Thyroid gland (tissue), 4 donors: Measurements from ENCODE around the gene DOCK9. TPM values are rescaled to one million over a fixed set of nuclear protein-coding genes. Genes with fewer than 3 reads are reported as not detected.

ENCODE experiments used
- DNase-seq, 2 donors: peaks; one replicate each; pipeline ENCODE4 v3.0.0-alpha.2; 2019
- H3K27ac ChIP-seq, 3 donors: fragments of 200-600 bp; sonication (generic); 1 replicate in 2 of 3; 2 replicates in 1 of 3; pipeline ENCODE4 v1.5.1; 2016 to 2019; ENCODE audit warnings: mild to moderate bottlenecking in 1 of 3, moderate library complexity in 1 of 3
- H3K27me3 ChIP-seq: fragments of 200-600 bp; sonication (generic); one replicate; pipeline ENCODE4 v1.5.1; 2019
- H3K36me3 ChIP-seq, 2 donors: fragments of 200-600 bp; sonication (generic); one replicate each; pipeline ENCODE4 v1.5.1; 2016 to 2019
- H3K4me1 ChIP-seq, 2 donors: fragments of 200-600 bp; sonication (generic); one replicate each; pipeline ENCODE4 v1.5.1; 2017 to 2019
- H3K4me3 ChIP-seq, 3 donors: fragments of 200-600 bp; sonication (generic); replicated peaks in 1 of 3; 1 replicate in 2 of 3; 2 replicates in 1 of 3; pipeline ENCODE4 v1.5.1; 2016; ENCODE audit warnings: mild to moderate bottlenecking in 1 of 3
- H3K9me3 ChIP-seq: fragments of 200-600 bp; sonication (generic); one replicate; pipeline ENCODE4 v1.5.1; 2017
- POLR2A ChIP-seq, 2 donors: fragments of 450-650 bp; IDR thresholded peaks; one replicate each; pipeline ENCODE4 v1.6.1; 2017; ENCODE audit warnings: antibody characterized with exemption in 2 of 2, mild to moderate bottlenecking in 2 of 2, moderate library complexity in 1 of 2
- WGBS, 2 donors: methylation state at CpG; one replicate each; pipeline ENCODE4 v1.1.5; 2017; 5-methylcytosine and 5-hydroxymethylcytosine counted together
- intact Hi-C: fragments of 100-400 bp; cut with DNase I; formaldehyde crosslinking; loops from one replicate; pipeline ENCODE4 v1.15.1; 2023
- total RNA-seq, 4 donors: library from RNA; depleted of rRNA; stranded (reverse); fragments of >200 nt; gene quantifications; one replicate each; pipeline ENCODE4 v1.2.3, GENCODE V29; 2016
- TF ChIP-seq, protein P1 (sequence below), 6 experiments: fragments of 200-600 bp in 3 of 6; fragments of 450-650 bp in 3 of 6; sonication (generic) in 3 of 6; IDR thresholded peaks; one replicate each; pipeline ENCODE4 v1.5.1; 2016 to 2019; ENCODE audit warnings: antibody characterized with exemption in 6 of 6, mild to moderate bottlenecking in 2 of 6, inconsistent platforms in 1 of 6, moderate library complexity in 1 of 6

DOCK9 gene
- total RNA-seq, 4 donors from 2014 or later: 126 to 240 (median 160) TPM

DNA sequence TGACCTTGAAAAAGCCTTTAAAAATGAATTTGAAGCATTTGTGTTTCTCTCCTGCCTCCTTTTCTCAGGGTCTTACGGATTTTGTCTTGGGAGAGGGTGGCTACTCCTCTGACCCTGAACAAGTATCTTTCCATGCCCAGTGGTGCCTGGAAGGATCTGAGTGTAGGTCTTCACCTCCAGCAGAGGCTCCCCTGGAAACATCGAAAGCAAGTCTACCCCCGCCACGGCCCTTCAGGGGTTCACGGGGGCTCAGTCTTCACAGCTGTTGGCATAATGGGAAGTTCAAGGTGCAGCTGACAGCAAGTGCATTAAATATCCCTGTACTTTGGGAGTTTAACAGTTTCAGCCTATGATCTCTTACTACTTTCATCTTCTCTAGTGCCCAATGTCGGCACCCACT, 182.6 kb downstream of the DOCK9 start:
- TF ChIP-seq, protein P1, sequence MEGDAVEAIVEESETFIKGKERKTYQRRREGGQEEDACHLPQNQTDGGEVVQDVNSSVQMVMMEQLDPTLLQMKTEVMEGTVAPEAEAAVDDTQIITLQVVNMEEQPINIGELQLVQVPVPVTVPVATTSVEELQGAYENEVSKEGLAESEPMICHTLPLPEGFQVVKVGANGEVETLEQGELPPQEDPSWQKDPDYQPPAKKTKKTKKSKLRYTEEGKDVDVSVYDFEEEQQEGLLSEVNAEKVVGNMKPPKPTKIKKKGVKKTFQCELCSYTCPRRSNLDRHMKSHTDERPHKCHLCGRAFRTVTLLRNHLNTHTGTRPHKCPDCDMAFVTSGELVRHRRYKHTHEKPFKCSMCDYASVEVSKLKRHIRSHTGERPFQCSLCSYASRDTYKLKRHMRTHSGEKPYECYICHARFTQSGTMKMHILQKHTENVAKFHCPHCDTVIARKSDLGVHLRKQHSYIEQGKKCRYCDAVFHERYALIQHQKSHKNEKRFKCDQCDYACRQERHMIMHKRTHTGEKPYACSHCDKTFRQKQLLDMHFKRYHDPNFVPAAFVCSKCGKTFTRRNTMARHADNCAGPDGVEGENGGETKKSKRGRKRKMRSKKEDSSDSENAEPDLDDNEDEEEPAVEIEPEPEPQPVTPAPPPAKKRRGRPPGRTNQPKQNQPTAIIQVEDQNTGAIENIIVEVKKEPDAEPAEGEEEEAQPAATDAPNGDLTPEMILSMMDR (IDR thresholded peaks at IDR 0.05): no peak
- no peak for TF ChIP-seq POLR2A (IDR thresholded peaks at IDR 0.05)
- H3K4me1 ChIP-seq: peaks cover 7 to 11% of the 10 kb centered on the region in 2 donors
- H3K9me3 ChIP-seq: no peaks in the 10 kb centered on the region
- no peak overlapping the region for H3K4me3 ChIP-seq
- no peaks in the 10 kb centered on the region for H3K27me3 ChIP-seq
- intact Hi-C loops: no loop called here
- no peak overlapping the region for H3K27ac ChIP-seq
- no peak for DNase-seq
- WGBS, 2 donors: 96 to 99% methylated on average over 6 of the region's 6 CpGs
- peaks cover 24 to 27% of the 10 kb centered on the region in 2 donors for H3K36me3 ChIP-seq

GRCh38 chr13:98794498-98794897, 183.4 kb downstream of the DOCK9 start:
- Histone ChIP-seq H3K9me3 (no peaks in the 10 kb centered on the region), H3K4me1 (peaks cover 7 to 11% of the 10 kb centered on the region in 2 donors), H3K36me3 (peaks cover 18 to 27% of the 10 kb centered on the region in 2 donors), H3K4me3 (no peak overlapping the region), H3K27me3 (no peaks in the 10 kb centered on the region), H3K27ac (no peak overlapping the region)
- DNase-seq: no peak
- intact Hi-C loops: no loop called here
- 96 to 98% methylated on average over 12 of the region's 12 CpGs for WGBS, 2 donors
- no peak for TF ChIP-seq POLR2A (IDR thresholded peaks at IDR 0.05)
- TF ChIP-seq, protein P1 (IDR thresholded peaks at IDR 0.05): no peak

DNA sequence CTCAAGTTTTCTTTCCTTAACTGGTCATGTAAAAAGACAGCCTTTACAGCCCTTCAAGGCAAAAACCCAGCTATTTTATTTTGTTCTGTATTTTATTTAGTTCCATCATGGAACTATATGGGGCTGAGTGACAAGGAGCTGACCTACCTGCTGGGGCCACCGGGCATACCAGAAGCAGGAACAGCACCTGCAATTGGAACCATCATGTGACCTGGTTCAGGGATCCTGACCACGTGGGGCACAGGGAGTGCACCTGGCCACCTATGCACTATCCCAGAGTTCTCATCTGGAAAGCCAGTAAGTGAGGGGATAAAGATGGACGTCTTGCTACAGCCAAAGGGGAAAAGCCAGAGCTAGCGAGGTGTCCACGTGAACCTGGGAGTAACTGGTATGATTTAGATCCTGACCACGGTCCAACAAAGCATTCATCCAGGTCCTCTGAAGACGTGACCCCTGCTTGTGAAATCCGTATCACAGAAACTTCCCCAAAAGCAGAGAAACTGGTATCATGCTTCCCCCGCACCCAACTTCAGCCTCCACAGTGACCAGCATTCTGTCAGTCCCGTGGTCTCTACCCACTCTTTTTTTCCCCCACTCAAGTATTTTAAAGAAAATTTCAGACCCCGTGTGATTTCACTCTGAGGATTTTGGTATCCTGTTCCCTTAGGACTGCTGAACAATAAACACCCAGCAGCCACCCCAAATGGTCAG, 184.9 kb downstream of the DOCK9 start:
- 94 to 95% methylated on average over 11 of the region's 11 CpGs for WGBS, 2 donors

DNA sequence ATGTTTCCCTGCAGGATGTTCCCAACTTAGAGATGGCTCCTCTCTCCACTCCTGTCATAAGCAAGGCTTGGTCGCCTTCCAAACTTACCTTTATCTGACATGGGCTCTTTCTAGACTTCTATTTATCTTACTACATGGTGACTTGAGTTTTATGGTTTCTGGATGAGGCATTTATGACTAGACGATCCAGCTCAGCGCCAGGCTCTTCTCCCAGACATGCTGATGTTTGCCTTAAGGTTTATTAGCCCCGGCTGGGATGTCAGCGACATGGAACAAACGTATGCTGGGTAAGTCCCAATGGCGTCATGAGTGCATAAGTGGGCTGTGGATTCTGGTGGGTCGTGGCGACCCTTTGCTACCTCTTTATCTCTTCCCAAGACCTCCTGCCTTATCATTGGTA, 185.5 kb downstream of the DOCK9 start:
- Histone ChIP-seq H3K4me1 (peaks cover 0 to 4% of the 10 kb centered on the region in 2 donors), H3K36me3 (peaks cover 18 to 20% of the 10 kb centered on the region in 2 donors)
- 91 to 96% methylated on average over 9 of the region's 9 CpGs for WGBS, 2 donors

More for the DNA sequence above, 184.9 kb downstream of the DOCK9 start:
- H3K36me3 ChIP-seq: peaks cover 18 to 22% of the 10 kb centered on the region in 2 donors
- no peak for TF ChIP-seq POLR2A (IDR thresholded peaks at IDR 0.05)
- TF ChIP-seq, protein P1 (IDR thresholded peaks at IDR 0.05): no peak
- intact Hi-C loops: no loop called here
- H3K27ac ChIP-seq: no peak overlapping the region
- peaks cover 3 to 7% of the 10 kb centered on the region in 2 donors for H3K4me1 ChIP-seq
- no peak overlapping the region for H3K4me3 ChIP-seq
- no peaks in the 10 kb centered on the region for H3K27me3 ChIP-seq
- DNase-seq: no peak
- no peaks in the 10 kb centered on the region for H3K9me3 ChIP-seq

GRCh38 chr13:98791611-98792010, 186.3 kb downstream of the DOCK9 start:
- H3K27ac ChIP-seq: no peak overlapping the region
- H3K27me3 ChIP-seq: no peaks in the 10 kb centered on the region
- H3K9me3 ChIP-seq: no peaks in the 10 kb centered on the region
- intact Hi-C loops: no loop called here
- WGBS, 2 donors: 88 to 97% methylated on average over 7 of the region's 7 CpGs
- no peak for DNase-seq
- no peaks in the 10 kb centered on the region for H3K4me1 ChIP-seq
- peaks cover 16 to 18% of the 10 kb centered on the region in 2 donors for H3K36me3 ChIP-seq
- TF ChIP-seq, protein P1 (IDR thresholded peaks at IDR 0.05): no peak
- H3K4me3 ChIP-seq: no peak overlapping the region

More for the DNA sequence above, 185.5 kb downstream of the DOCK9 start:
- no peaks in the 10 kb centered on the region for H3K9me3 ChIP-seq
- H3K4me3 ChIP-seq: no peak overlapping the region
- TF ChIP-seq POLR2A (IDR thresholded peaks at IDR 0.05): no peak
- TF ChIP-seq, protein P1 (IDR thresholded peaks at IDR 0.05): no peak
- no peaks in the 10 kb centered on the region for H3K27me3 ChIP-seq
- DNase-seq: no peak
- no peak overlapping the region for H3K27ac ChIP-seq
- intact Hi-C loops: no loop called here
